ENCODE results near the gene OR6K6.

- TF ChIP-seq CTCF (IDR thresholded peaks at IDR 0.05), result no peak
- no peak for TF ChIP-seq POLR2A (IDR thresholded peaks at IDR 0.05)
Measured at GRCh38 chr1:158724442-158724841, 30.1 kb upstream of the OR6K6 start.

Measured in adrenal gland (tissue), 5 donors.